GM19240 (cell line): ENCODE measurements around the gene ZNF26.
"Not testable (repeated sequence)": the region's sequence is repeated elsewhere in the genome, so short reads cannot be mapped to it uniquely, and the experiment has no call there.

ENCODE experiments used
- DNase-seq: peaks from one replicate; pipeline ENCODE4 v3.0.0; 2011; ENCODE audit warnings: low spot score; ENCODE audit not compliant: insufficient read length

ZNF26 gene

GRCh38 chr12:132955094-132956010 lies 30.8 kb upstream of the ZNF26 start:
- no peak for DNase-seq

DNA sequence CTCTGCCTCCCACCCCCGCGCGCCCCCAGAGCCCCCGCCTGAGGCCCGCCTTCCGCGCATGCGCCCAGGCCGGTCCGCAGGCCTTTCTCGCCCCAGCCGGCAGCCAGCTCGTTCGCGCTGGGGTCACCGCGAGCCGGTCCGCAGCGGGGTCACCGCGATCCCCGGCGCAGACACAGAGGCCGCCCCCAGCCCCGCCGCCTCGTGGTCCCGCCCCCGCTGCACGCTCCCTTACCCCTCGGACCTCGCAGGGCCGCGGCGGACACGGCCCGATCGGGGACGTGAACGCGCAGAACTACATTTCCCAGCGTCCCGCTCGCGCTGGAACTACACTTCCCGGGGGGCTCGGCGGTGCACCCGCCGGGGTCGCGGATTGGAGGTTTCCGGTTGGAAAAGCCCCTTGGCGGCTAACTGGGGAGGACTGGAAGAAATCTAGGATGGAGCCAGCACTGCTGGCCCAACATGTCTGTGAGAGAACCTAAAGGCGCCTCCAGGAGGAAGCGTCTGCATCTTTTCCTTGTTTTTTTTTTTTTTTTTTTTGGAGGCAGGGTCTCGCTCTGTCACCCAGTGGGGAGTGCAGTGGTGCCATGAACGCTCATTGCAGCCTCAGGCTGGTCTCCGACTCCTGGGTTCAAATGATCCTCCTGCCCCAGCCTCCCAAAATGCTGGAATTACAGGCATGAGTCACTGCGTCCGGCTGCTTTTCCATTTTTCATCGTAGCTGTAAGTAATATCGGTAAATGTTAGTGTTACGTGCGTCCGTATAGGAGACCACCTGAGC lies 30.0 kb upstream of the ZNF26 start, which contains the start of gene ZNF605:
Gene ZNF605, minus strand, starts transcription at position 296 of the 778 bp plus-strand sequence. CDS start 10,671 bp downstream, outside the sequence.
- peak; percentile 90 for DNase-seq

DNA sequence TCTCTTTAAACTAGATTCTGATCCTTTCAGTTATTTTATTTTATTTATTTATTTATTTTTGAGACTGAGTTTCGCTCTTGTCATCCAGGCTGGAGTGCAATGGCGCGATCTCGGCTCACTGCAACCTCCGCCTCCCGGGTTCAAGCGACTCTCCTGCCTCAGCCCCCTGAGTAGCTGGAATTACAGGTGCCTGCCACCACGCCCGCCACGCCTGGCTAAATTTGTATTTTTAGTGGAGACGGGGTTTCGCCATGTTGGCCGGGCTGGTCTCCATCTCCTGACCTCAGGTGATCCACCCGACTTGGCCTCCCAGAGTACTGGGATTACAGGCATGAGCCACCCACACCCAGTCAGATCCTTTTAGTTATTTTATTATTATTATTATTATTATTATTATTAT lies 24.4 kb upstream of the ZNF26 start:
- not testable (repeated sequence) for DNase-seq

- DNase-seq = not testable (repeated sequence)
Observed at GRCh38 chr12:132963947-132964346, 22.2 kb upstream of the ZNF26 start.

- DNase-seq = no peak
Observed at GRCh38 chr12:132965796-132966195, 20.4 kb upstream of the ZNF26 start.

DNA sequence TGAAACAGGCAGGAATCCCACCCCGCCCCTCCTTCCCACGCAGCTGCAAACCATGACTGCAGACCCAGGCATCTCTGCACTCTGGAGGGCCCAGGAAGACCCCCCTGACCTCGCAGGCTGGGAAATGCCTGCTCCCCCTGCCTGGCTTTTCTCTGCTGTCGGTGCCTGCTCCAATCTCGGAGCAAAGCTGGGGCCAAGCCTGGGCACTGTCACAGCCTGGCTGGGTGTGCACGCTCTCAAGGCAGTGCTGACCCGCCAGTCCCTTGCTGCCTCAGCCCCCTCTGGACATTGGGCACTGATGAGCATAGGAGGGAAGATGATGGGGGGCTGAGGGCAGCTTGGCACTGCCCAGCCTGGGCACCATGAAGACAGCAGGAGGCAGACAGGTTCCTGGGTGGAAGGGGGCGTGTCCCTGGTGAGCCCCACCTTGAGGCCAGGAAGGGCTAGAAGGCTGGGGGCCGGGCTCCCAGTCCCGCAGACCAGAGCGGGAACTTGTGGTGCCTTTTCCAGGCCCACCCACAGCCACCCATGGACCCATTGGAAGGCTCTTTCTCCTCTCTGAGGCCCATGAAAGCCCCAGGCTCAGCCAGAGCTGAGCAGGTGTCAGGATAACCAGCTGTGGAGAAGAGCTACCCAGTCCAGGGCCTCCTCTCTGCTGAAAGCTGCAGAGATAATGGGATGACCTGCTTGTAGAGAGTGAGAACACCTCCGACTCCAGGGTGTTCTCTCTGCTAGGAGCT lies 19.3 kb upstream of the ZNF26 start:
- DNase-seq = no peak

DNA sequence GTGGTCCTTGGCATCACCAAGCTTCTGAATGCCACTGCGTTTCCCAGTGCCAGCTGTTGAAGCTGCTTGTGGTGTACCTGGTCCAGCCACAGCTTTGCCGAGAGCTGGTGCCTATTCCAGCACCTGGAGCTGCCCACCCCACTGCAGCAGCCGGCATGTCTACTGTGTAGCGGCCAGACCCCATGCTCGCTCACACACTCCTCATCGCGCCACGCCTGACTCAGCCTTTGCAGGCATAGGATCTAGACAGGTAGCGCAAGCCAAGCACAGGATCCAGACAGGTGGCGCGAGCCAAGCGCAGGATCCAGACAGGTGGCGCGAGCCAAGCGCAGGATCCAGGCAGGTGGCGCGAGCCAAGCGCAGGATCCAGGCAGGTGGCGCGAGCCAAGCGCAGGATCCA lies 18.4 kb upstream of the ZNF26 start:
- no peak for DNase-seq

- no peak for DNase-seq
Observed at GRCh38 chr12:132972374-132972773, 13.8 kb upstream of the ZNF26 start.

DNA sequence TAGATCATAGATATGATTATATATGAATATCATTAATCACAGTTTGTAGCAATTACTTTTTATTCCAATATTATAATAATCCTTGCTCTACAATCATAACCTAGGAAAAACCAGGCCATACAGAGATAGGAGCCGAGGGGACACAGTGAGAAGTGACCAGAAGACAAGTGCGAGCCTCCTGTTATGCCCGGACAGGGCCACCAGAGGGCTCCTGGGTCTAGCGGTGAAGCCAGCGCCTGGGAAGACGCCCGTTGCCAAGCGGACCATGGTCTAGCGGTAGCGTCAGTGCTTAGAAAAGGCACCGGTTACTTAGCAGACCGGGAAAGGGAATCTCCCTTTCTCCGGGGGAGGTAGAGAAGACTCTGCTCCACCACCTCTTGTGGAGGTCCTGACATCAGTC lies 9.3 kb upstream of the ZNF26 start:
- DNase-seq = not testable (repeated sequence)

GRCh38 chr12:132986885-132987225 lies 688 bp downstream of the ZNF26 start:
- peak; percentile 2 for DNase-seq

DNA sequence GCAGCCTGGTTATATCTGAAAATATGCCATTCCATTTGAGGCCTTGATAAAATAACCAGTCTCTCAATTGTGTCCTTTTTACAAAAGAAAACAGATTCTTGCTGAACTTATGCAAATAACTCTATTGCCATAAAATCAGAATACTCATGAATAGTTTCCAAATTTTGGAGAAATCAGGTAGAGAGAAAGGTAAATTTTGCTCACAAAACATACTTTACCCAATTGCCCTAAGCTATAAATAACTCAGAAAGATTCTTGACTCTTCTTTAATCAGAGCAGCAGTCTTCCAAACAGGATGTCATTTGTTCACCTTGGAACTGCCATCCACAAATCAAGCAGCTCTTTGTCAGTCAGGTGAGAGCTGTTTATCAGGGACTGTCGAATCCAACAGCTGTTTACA lies 12.6 kb downstream of the ZNF26 start:
- no peak for DNase-seq

GRCh38 chr12:133010657-133011297 lies 24.6 kb downstream of the ZNF26 start:
- no peak for DNase-seq

DNA sequence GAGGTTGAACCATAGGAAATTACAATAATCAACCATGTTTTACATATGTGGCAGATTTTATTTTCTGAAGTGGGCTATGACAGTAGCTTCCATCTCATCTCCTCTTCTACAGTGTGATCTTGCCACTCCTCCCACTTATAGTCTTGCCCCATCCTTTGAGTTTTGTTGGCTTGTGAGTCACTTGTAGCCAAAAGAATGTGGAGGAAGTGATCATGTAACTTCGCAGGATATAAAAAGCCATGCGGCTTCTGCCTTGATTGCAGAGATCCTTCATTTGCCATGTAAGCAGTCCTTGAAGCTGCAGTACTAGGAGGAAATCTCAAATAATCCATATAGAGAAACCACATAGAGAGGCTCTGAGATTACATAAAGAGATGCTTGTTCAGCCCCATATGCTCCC lies 37.4 kb downstream of the ZNF26 start:
- DNase-seq = no peak

DNA sequence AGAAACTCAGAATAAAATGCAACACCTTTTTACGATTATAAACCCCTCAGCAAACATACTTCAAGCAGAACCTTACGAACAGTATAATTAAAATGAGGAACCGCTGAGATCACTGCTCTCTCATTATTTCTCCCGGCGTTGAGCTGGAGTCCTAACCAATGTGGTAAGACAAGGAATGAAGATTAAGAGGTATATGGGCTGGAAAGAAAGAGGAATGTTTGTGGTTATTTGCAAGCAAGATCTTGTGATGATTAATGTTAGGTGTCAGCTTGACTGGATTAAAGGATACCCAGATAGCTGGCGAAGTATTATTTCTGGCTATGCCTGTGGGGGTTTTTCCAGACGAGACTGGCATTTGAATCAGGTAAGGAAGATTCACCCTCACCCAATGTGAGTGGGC lies 40.8 kb downstream of the ZNF26 start:
- DNase-seq = no peak

DNA sequence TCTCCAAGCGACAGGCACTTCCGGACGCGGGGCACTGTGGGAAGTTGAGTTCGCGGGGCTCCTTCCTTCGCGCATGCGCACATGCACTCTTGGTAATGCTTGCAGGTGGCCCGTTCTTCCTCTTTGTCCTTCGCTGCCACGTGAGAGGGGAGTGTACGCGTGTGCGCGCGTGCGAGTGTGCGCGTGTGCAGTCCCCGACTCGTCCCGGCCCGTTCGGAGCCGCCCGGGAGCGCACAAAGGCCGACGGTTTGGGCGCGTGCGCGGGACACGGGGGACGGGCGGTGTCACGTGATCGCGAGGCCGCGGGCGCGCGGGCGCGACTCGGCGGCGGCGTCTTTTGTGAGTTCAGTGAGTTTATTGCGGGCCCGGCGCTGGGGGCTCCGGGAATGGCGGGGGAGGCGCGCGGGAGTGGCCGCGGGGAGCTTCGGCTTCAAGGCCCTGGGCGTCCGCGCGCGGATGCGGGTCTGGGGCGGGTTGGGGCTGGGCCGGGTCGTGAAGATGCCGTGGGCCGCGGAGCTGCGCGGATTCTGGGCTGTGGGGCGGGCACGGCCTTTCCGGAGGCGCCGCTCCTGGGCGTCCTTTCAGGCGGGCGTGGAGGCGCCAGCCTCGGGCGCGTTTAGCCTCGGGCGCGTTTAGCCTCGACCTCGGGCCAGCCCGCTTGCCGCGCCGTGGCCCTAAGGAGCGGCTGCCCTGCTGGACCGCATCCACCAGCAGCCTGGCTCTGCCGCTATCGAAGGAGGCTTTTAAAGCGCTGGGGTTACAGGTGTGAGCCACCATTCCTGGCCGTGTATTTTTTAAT lies 51.2 kb downstream of the ZNF26 start, which contains the start of gene ZNF84:
Gene ZNF84, plus strand, starts transcription at position 303 of the 799 bp plus-strand sequence. CDS start 3,959 bp downstream, outside the sequence.
- DNase-seq = peak; percentile 81

DNA sequence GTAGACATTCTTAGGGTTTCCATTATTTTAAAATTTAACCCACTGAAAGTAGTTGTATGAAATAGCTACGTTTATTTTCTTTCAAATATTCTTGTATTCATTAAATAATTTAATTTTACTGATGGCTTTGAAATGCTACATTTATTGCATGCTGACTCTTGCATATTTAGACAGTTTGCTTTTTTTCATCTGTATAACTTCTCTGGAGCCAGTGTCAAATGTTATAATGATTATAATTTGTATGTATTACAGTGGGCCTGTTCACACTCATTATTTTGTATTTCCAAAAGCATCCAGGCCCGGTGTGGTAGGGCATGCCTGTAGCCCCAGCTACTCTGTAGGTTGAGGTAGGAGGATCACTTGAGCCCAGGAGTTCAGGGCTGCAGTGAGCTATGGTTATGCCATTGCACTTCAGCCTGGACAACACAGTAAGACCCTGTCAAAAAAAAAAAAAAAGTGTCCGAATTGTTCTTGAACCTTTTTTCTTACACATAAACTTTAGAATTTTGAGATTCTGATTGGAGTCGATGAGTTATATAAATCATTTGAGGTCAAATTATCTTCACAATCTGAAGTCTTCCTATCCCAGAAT lies 52.0 kb downstream of the ZNF26 start:
- DNase-seq = no peak

DNA sequence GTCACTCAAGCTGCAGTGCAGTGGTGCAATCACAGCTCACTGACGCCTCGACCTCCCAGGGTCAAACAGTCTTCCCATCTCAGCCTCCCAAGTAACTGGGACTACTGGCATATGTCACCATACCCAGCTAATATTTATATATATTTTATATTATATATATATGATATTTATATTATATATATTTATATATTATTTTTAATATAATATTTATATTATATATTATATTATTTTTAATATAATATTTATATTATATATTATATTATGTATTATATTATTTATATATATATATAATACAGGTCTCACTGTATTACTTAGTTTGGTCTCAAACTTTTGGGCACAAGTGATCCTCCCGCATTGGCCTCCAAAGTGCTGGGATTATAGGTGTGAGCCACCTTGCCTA lies 60.5 kb downstream of the ZNF26 start:
- DNase-seq = no peak

- DNase-seq = no peak
Observed at GRCh38 chr12:133057446-133057845, 71.3 kb downstream of the ZNF26 start.

- no peak for DNase-seq
Observed at GRCh38 chr12:133058203-133059113, 72.3 kb downstream of the ZNF26 start.
